HL-60 (cell line): ENCODE results near the gene EXOSC2.

Experiments
- GABPA ChIP-seq: IDR thresholded peaks from 2 replicates; pipeline ENCODE4 v1.6.1; 2012; ENCODE audit warnings: low read depth
- POLR2AphosphoS5 ChIP-seq: IDR thresholded peaks from 2 replicates; pipeline ENCODE4 v1.6.1; 2012; ENCODE audit warnings: low read depth
- SPI1 ChIP-seq: IDR thresholded peaks from 2 replicates; pipeline ENCODE4 v1.6.1; 2012; ENCODE audit warnings: low read depth, mild to moderate bottlenecking, borderline replicate concordance
- TF ChIP-seq, protein P1 (sequence below): IDR thresholded peaks from one replicate; pipeline ENCODE4 v1.5.1; 2011; ENCODE audit warnings: low read length, control low read depth, inconsistent platforms; ENCODE audit not compliant: insufficient read depth
- TF ChIP-seq, protein P2 (sequence below): IDR thresholded peaks from 2 replicates; pipeline ENCODE4 v1.6.1; 2012; ENCODE audit warnings: low read depth; ENCODE audit not compliant: insufficient replicate concordance

DNA sequence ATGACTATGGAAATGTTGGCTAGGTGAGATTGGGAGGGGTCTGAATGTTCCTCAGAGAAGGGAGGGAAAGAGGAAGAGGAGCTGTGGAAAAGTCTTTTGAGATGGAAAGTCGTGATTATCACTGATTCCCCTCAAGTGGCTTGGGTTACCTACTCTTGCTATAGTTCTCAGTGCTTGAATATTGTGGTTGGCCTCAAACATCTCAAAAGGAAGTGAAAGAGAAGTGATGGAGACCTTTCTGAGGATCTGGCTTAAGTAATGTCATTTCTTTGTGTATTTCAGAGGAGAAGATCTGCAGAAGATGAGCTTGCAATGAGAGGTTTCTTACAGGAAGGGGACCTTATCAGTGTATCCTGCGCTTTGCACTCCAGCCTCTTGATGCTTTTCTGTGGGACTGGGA, 5.5 kb downstream of the EXOSC2 start:
- TF ChIP-seq, protein P1, sequence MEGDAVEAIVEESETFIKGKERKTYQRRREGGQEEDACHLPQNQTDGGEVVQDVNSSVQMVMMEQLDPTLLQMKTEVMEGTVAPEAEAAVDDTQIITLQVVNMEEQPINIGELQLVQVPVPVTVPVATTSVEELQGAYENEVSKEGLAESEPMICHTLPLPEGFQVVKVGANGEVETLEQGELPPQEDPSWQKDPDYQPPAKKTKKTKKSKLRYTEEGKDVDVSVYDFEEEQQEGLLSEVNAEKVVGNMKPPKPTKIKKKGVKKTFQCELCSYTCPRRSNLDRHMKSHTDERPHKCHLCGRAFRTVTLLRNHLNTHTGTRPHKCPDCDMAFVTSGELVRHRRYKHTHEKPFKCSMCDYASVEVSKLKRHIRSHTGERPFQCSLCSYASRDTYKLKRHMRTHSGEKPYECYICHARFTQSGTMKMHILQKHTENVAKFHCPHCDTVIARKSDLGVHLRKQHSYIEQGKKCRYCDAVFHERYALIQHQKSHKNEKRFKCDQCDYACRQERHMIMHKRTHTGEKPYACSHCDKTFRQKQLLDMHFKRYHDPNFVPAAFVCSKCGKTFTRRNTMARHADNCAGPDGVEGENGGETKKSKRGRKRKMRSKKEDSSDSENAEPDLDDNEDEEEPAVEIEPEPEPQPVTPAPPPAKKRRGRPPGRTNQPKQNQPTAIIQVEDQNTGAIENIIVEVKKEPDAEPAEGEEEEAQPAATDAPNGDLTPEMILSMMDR: no peak
- no peak for TF ChIP-seq GABPA
- no peak for TF ChIP-seq POLR2AphosphoS5
- TF ChIP-seq, protein P2, sequence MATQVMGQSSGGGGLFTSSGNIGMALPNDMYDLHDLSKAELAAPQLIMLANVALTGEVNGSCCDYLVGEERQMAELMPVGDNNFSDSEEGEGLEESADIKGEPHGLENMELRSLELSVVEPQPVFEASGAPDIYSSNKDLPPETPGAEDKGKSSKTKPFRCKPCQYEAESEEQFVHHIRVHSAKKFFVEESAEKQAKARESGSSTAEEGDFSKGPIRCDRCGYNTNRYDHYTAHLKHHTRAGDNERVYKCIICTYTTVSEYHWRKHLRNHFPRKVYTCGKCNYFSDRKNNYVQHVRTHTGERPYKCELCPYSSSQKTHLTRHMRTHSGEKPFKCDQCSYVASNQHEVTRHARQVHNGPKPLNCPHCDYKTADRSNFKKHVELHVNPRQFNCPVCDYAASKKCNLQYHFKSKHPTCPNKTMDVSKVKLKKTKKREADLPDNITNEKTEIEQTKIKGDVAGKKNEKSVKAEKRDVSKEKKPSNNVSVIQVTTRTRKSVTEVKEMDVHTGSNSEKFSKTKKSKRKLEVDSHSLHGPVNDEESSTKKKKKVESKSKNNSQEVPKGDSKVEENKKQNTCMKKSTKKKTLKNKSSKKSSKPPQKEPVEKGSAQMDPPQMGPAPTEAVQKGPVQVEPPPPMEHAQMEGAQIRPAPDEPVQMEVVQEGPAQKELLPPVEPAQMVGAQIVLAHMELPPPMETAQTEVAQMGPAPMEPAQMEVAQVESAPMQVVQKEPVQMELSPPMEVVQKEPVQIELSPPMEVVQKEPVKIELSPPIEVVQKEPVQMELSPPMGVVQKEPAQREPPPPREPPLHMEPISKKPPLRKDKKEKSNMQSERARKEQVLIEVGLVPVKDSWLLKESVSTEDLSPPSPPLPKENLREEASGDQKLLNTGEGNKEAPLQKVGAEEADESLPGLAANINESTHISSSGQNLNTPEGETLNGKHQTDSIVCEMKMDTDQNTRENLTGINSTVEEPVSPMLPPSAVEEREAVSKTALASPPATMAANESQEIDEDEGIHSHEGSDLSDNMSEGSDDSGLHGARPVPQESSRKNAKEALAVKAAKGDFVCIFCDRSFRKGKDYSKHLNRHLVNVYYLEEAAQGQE: no peak
- TF ChIP-seq SPI1: no peak
